HEK293 (cell line): Measurements from ENCODE around the gene AAR2.
A peak's percentile ranks its signal among the peaks of the same experiment; 100 is the strongest.

Experiments used
- YY1 ChIP-seq: fragments of 450-650 bp; formaldehyde crosslinking; IDR thresholded peaks from 2 replicates; pipeline ENCODE4 v1.5.1; 2018; ENCODE audit warnings: missing biosample characterization, missing genetic modification characterization
- ZNF133 ChIP-seq: fragments of 450-650 bp; formaldehyde crosslinking; IDR thresholded peaks from 2 replicates; pipeline ENCODE4 v1.5.1; 2016; ENCODE audit warnings: missing biosample characterization, missing genetic modification characterization
- ZNF146 ChIP-seq: fragments of 450-650 bp; formaldehyde crosslinking; IDR thresholded peaks from 2 replicates; pipeline ENCODE4 v1.5.1; 2016; ENCODE audit warnings: missing biosample characterization, missing genetic modification characterization
- ZNF174 ChIP-seq: fragments of 450-650 bp; formaldehyde crosslinking; IDR thresholded peaks from 2 replicates; pipeline ENCODE4 v1.5.0; 2017; ENCODE audit warnings: missing biosample characterization, mild to moderate bottlenecking, missing genetic modification characterization
- ZNF501 ChIP-seq: fragments of 450-650 bp; formaldehyde crosslinking; IDR thresholded peaks from 2 replicates; pipeline ENCODE4 v1.5.1; 2016; ENCODE audit warnings: missing biosample characterization, missing genetic modification characterization
- ZNF544 ChIP-seq: fragments of 450-650 bp; formaldehyde crosslinking; IDR thresholded peaks from 2 replicates; pipeline ENCODE4 v1.5.0; 2017; ENCODE audit warnings: missing biosample characterization, missing genetic modification characterization
- ZNF624 ChIP-seq: fragments of 450-650 bp; formaldehyde crosslinking; IDR thresholded peaks from 2 replicates; pipeline ENCODE4 v1.5.1; 2017; ENCODE audit warnings: missing biosample characterization, missing genetic modification characterization
- TF ChIP-seq, protein P1 (sequence below): fragments of 450-650 bp; formaldehyde crosslinking; IDR thresholded peaks from 2 replicates; pipeline ENCODE4 v1.5.1; 2016; ENCODE audit warnings: missing biosample characterization, missing genetic modification characterization
- TF ChIP-seq, protein P2 (sequence below): fragments of 450-650 bp; formaldehyde crosslinking; IDR thresholded peaks from 2 replicates; pipeline ENCODE4 v1.5.1; 2016; ENCODE audit warnings: missing biosample characterization, missing genetic modification characterization
- TF ChIP-seq, protein P3 (sequence below): fragments of 450-650 bp; formaldehyde crosslinking; IDR thresholded peaks from 2 replicates; pipeline ENCODE4 v1.5.1; 2016; ENCODE audit warnings: missing biosample characterization, missing genetic modification characterization
- TF ChIP-seq, protein P4 (sequence below): fragments of 450-650 bp; formaldehyde crosslinking; IDR thresholded peaks from 2 replicates; pipeline ENCODE4 v1.5.1; 2016; ENCODE audit warnings: missing biosample characterization, missing genetic modification characterization

DNA sequence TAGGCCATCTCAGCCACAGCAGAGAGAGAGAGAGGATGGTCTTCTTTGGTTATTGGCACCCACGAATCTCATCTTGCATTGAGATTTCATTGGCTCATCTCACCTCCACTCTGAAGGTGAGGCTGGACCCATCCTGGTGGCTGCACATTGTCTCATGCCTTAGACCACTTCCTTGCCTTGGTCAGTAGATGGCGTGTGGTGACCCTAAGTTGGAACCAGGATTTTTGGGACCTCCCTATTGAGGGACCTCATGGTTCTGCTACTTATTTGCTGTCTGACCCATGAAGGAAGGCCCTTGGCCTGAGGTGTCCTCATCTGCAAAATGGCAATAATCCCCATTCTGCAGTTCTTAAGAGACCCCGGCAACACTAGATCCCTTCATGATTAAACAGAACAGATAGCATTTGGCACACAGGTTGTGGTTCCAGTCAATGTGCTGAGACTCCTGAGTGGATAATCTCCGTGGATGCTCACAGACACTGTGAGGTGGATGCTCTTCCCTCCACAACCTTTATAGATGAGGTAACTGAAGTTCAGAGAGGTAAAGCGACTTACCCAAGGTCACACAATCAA, 21.5 kb upstream of the AAR2 start:
- TF ChIP-seq, protein P1, sequence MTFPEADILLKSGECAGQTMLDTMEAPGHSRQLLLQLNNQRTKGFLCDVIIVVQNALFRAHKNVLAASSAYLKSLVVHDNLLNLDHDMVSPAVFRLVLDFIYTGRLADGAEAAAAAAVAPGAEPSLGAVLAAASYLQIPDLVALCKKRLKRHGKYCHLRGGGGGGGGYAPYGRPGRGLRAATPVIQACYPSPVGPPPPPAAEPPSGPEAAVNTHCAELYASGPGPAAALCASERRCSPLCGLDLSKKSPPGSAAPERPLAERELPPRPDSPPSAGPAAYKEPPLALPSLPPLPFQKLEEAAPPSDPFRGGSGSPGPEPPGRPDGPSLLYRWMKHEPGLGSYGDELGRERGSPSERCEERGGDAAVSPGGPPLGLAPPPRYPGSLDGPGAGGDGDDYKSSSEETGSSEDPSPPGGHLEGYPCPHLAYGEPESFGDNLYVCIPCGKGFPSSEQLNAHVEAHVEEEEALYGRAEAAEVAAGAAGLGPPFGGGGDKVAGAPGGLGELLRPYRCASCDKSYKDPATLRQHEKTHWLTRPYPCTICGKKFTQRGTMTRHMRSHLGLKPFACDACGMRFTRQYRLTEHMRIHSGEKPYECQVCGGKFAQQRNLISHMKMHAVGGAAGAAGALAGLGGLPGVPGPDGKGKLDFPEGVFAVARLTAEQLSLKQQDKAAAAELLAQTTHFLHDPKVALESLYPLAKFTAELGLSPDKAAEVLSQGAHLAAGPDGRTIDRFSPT = no peak
- TF ChIP-seq, protein P2, sequence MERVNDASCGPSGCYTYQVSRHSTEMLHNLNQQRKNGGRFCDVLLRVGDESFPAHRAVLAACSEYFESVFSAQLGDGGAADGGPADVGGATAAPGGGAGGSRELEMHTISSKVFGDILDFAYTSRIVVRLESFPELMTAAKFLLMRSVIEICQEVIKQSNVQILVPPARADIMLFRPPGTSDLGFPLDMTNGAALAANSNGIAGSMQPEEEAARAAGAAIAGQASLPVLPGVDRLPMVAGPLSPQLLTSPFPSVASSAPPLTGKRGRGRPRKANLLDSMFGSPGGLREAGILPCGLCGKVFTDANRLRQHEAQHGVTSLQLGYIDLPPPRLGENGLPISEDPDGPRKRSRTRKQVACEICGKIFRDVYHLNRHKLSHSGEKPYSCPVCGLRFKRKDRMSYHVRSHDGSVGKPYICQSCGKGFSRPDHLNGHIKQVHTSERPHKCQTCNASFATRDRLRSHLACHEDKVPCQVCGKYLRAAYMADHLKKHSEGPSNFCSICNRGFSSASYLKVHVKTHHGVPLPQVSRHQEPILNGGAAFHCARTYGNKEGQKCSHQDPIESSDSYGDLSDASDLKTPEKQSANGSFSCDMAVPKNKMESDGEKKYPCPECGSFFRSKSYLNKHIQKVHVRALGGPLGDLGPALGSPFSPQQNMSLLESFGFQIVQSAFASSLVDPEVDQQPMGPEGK = no peak
- TF ChIP-seq, protein P3, sequence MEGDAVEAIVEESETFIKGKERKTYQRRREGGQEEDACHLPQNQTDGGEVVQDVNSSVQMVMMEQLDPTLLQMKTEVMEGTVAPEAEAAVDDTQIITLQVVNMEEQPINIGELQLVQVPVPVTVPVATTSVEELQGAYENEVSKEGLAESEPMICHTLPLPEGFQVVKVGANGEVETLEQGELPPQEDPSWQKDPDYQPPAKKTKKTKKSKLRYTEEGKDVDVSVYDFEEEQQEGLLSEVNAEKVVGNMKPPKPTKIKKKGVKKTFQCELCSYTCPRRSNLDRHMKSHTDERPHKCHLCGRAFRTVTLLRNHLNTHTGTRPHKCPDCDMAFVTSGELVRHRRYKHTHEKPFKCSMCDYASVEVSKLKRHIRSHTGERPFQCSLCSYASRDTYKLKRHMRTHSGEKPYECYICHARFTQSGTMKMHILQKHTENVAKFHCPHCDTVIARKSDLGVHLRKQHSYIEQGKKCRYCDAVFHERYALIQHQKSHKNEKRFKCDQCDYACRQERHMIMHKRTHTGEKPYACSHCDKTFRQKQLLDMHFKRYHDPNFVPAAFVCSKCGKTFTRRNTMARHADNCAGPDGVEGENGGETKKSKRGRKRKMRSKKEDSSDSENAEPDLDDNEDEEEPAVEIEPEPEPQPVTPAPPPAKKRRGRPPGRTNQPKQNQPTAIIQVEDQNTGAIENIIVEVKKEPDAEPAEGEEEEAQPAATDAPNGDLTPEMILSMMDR (tag by site-specific recombination) = peak; percentile 40
- TF ChIP-seq YY1 (tag by site-specific recombination) (no peak), ZNF146 (tag by site-specific recombination) (no peak), ZNF624 (tag by site-specific recombination) (no peak), ZNF544 (no peak), ZNF501 (tag by site-specific recombination) (no peak), ZNF133 (no peak), ZNF174 (tag by site-specific recombination) (no peak)
- TF ChIP-seq, protein P4, sequence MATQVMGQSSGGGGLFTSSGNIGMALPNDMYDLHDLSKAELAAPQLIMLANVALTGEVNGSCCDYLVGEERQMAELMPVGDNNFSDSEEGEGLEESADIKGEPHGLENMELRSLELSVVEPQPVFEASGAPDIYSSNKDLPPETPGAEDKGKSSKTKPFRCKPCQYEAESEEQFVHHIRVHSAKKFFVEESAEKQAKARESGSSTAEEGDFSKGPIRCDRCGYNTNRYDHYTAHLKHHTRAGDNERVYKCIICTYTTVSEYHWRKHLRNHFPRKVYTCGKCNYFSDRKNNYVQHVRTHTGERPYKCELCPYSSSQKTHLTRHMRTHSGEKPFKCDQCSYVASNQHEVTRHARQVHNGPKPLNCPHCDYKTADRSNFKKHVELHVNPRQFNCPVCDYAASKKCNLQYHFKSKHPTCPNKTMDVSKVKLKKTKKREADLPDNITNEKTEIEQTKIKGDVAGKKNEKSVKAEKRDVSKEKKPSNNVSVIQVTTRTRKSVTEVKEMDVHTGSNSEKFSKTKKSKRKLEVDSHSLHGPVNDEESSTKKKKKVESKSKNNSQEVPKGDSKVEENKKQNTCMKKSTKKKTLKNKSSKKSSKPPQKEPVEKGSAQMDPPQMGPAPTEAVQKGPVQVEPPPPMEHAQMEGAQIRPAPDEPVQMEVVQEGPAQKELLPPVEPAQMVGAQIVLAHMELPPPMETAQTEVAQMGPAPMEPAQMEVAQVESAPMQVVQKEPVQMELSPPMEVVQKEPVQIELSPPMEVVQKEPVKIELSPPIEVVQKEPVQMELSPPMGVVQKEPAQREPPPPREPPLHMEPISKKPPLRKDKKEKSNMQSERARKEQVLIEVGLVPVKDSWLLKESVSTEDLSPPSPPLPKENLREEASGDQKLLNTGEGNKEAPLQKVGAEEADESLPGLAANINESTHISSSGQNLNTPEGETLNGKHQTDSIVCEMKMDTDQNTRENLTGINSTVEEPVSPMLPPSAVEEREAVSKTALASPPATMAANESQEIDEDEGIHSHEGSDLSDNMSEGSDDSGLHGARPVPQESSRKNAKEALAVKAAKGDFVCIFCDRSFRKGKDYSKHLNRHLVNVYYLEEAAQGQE = no peak
